ENCODE data around the gene SNX6.
"Not testable (repeated sequence)": the region's sequence is repeated elsewhere in the genome, so short reads cannot be mapped to it uniquely, and the experiment has no call there.

SNX6 gene

GRCh38 chr14:34520304-34520970 lies 109.5 kb downstream of the SNX6 start:
- not testable (repeated sequence) for DNase-seq
